K562 (cell line): ENCODE data around the gene XRRA1. TPM values are rescaled to one million over a fixed set of nuclear protein-coding genes. Genes with fewer than 3 reads are reported as not detected.

Experiments
- ELK3 ChIP-seq: fragments of 450-650 bp; formaldehyde crosslinking; IDR thresholded peaks from 2 replicates; pipeline ENCODE4 v1.4.0; 2020; ENCODE audit warnings: mild to moderate bottlenecking
- FOXA1 ChIP-seq: fragments of 450-650 bp; IDR thresholded peaks from 2 replicates; pipeline ENCODE4 v1.6.1; 2016; ENCODE audit warnings: mild to moderate bottlenecking, borderline replicate concordance
- HSF4 ChIP-seq: fragments of 250-450 bp; sonication (Bioruptor Pico); IDR thresholded peaks from 2 replicates; pipeline ENCODE4 v2.1.2; 2022; ENCODE audit warnings: mild to moderate bottlenecking, moderate library complexity, borderline replicate concordance
- KDM4B ChIP-seq, 2 experiments: fragments of 450-650 bp in 1 of 2; sonication (generic) in 1 of 2; IDR thresholded peaks; 2 replicates each; pipeline ENCODE4 v1.6.1; 2016 to 2017; ENCODE audit warnings: borderline replicate concordance in 2 of 2, antibody characterized with exemption in 1 of 2, low read depth in 1 of 2, mild to moderate bottlenecking in 1 of 2
- MTF1 ChIP-seq: fragments of 250-450 bp; sonication (Bioruptor Pico); IDR thresholded peaks from 2 replicates; pipeline ENCODE4 v1.9.0; 2021; ENCODE audit warnings: moderate library complexity, mild to moderate bottlenecking, inconsistent platforms, borderline replicate concordance
- PKNOX1 ChIP-seq: fragments of 450-650 bp; IDR thresholded peaks from 2 replicates; pipeline ENCODE4 v1.6.1; 2016
- RERE ChIP-seq: sonication (generic); formaldehyde crosslinking; IDR thresholded peaks from 2 replicates; pipeline ENCODE4 v1.8.0; 2023; ENCODE audit warnings: missing genetic modification reagents, mild to moderate bottlenecking, borderline replicate concordance
- ZBTB40 ChIP-seq, 2 experiments: fragments of 450-650 bp in 1 of 2; sonication (generic) in 1 of 2; formaldehyde crosslinking in 1 of 2; IDR thresholded peaks; 2 replicates each; pipeline versions ENCODE4 v1.7.1 to v1.9.0; 2016 to 2022; ENCODE audit warnings: inconsistent platforms in 1 of 2, mild to moderate bottlenecking in 1 of 2, missing genetic modification reagents in 1 of 2
- polyA plus RNA-seq, 8 experiments: library from polyadenylated mRNA; depleted of rRNA in 4 of 8; stranded (reverse) in 5 of 8; unstranded in 3 of 8; fragments of >200 nt; fragmentation: Nextera tagmentation in 2 of 8; fragmentation: Illumina TruSeq in 1 of 8; extraction: Ambion mirVana in 2 of 8; extraction: Trizol in 1 of 8; gene quantifications; 2 replicates each; pipeline versions ENCODE4 v1.2.1 to v1.2.3, GENCODE V29; 2011 to 2014; ENCODE audit warnings: inconsistent platforms in 1 of 8, missing spikeins in 1 of 8
- total RNA-seq, 7 experiments: library from RNA; depleted of rRNA in 6 of 7; stranded (reverse); fragments of >200 nt in 6 of 7; fragmentation: Illumina TruSeq in 2 of 7; extraction: Trizol in 2 of 7; gene quantifications; 2 replicates each; pipeline versions ENCODE4 v1.2.1 to v1.2.3, GENCODE V29; 2011 to 2021; ENCODE audit warnings: low replicate concordance in 1 of 7

The XRRA1 gene
- total and polyA plus RNA-seq, 9 of the 15 experiments (the other 6 are each of a cell fraction or from before 2014, with no cell fraction given): 5.0 to 22.5 (median 16.0) TPM

- no peak for TF ChIP-seq ELK3 (CRISPR knock-in tag)
- peak in 1 of 2 experiments; percentile 9; a peak in 1 of 4 replicates for TF ChIP-seq KDM4B (IDR thresholded peaks at IDR 0.05; ENCODE audit: borderline replicate concordance in 2 of 2, low read depth in 1 of 2)
- peak; percentile 89 for TF ChIP-seq PKNOX1
- no peak for TF ChIP-seq MTF1
- TF ChIP-seq RERE (CRISPR knock-in tag): no peak
- no peak for TF ChIP-seq HSF4
- 0 out of 2 replicates have a peak, but pooled peaks have one; percentile 7 for TF ChIP-seq ZBTB40 (IDR thresholded peaks at IDR 0.05)
- TF ChIP-seq ZBTB40 (CRISPR knock-in tag; IDR thresholded peaks at IDR 0.05): no peak
- no peak for TF ChIP-seq FOXA1
These were observed at the start of gene XRRA1, which contains the start of gene SPCS2 (continued) for GRCh38 chr11:74948898-74949752.
